NCI-H2196 treated with DMSO at 0.1 percent for 48 hours (cell line): Measurements from ENCODE around the gene ULK3.
A peak's percentile ranks its signal among the peaks of the same experiment; 100 is the strongest.

ENCODE experiments used
- DNase-seq: peaks from one replicate; lab custom pipeline; 2025; ENCODE audit not compliant: unreplicated experiment; lab: John Stamatoyannopoulos, UW

ULK3 gene

DNA sequence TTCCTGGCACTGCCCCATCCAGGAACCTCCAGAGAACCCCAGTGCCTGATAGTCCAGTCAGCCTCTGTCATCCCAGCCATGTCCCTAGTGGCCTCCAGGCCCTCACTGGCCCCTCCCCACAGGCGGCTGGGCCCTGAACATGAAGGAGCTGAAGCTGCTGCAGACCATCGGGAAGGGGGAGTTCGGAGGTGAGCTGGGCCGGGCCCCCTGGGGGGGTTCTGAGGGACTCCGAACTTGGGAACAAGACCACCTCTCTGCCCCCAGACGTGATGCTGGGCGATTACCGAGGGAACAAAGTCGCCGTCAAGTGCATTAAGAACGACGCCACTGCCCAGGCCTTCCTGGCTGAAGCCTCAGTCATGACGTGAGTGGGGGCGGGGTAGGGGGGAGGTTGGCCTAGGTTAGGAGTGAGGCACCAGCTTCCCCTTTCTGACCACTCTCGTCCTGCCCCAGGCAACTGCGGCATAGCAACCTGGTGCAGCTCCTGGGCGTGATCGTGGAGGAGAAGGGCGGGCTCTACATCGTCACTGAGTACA, 42.3 kb downstream of the ULK3 start:
- DNase-seq = no peak

DNA sequence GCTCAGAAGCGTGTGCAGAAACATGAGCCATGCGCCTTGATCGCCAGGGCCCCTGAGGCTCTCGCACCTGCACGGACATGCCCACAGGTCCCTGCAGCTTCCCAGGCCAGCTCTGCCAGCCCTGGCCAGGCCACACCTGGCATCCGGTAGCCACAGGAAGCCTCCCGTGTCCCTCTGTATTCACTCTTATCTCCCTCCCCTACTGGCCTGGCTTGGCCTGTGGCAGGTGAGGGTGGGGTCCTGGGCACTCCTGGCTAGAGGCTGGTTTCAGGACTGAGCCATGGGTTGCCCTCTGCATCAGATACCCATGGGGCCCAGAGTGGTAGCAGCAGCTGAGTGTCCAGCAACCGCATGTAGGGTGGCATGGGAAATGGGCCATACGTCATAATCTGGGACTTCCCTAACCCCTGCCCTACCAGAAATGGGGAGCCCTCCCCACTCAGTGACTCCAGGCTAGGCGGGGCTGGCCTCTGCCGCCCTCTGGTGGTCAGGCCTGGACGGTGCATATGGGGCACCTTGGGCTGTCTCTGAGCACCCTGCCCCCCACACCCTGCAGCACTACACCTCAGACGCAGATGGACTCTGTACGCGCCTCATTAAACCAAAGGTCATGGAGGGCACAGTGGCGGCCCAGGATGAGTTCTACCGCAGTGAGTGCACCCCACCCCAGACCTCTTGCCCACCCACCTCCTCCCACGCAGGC, 42.9 kb downstream of the ULK3 start:
- DNase-seq = peak; percentile 62

DNA sequence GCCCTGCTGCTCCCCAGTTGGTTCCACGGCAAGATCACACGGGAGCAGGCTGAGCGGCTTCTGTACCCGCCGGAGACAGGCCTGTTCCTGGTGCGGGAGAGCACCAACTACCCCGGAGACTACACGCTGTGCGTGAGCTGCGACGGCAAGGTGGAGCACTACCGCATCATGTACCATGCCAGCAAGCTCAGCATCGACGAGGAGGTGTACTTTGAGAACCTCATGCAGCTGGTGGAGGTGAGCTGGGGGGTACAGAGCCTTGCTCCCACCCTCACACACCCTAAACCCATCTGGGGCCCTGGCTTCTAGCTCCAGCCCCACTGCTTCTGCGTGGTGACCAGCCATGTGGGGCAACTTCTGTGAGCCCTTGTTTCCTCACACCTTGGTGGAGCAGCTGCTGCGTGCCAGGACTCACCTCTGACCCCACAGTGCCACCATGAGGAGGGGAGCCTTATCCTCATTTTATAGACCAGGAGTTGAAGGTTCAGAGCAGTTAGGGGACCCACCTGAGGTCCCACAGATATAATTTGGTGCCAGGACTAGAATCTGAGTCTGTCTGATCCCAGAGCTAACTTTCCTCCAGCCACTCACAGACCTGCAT, 43.6 kb downstream of the ULK3 start:
- no peak for DNase-seq

DNA sequence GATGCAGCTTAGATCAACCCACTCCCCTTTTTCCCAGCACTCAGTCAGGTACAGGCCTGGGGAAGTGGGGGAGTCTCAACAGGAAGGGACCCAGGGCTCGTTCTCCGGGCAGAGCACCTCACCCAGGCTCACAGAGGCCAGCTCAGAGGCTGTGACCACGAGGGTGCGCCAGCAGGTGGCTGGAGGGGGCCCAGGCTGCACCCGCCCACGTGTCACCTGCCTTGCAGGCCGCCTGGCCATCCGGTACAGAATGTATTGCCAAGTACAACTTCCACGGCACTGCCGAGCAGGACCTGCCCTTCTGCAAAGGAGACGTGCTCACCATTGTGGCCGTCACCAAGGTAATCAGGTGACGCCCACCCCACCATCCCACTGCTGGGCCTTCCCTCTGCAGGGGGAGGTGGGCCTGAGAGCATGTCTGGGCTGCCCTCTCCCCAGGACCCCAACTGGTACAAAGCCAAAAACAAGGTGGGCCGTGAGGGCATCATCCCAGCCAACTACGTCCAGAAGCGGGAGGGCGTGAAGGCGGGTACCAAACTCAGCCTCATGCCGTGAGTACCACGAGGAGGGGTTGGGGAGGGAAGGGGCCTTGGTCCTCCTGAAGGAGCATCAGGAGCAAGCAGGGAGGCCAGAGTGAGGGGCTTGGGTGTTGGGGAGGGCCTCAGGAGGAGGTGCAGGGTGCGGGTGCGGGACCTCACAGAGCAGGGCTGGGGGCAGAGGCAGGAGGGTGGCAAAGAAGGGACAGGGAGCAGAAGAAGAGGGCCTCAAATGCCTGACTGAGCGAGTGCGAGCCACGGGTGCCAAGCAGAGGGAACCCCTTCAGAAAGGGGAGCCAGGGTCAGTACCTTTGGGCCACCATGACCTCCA, 44.3 kb downstream of the ULK3 start:
- DNase-seq = no peak

DNA sequence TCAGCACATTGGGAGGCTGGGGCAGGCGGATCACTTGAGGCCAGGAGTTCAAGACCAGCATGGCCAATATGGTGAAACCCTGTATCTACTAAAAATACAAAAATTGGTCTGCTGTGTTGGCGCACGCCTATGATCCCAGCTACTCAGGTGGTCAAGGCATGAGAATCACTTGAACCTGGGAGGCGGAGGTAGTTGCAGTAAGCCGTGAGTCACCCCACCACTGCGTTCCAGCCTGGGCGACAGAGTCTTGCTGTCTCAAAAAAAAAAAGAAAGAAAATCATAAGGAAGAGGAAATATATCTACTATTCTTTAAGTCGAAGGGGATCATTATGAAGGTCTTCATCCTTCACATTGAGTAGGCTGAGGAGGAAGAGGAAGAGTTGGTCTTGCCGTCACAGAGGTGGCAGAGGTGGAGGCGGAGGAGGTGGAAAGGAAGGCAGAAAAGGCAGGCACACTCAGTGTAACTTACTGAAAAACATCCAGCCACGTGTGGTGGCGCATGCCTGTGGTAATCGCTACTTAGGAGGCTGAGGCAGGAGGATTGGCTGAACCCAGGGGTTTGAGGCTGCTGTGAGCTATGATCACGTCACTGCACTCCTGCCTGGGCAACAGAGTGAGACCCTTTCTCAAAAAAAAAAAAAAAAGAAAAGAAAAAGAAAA, 46.9 kb downstream of the ULK3 start:
- no peak for DNase-seq

DNA sequence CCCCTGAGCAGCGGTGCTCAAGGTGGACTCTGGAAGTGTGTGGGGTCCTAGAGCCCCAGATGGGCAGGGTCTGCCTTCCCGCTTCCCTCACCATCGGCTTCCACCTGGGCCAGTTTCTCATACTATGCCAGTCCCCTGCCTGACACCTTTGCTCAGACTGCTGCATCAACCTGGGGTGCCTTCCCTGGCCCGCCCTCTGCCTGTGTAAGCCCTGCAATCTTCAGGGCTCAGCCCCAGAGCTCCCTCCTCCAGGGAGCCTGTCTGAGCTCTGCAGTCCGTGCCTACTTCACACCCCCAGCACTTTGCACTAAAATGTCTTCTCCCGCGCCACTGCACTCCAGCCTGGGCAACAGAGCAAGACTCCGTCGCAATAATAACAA, 48.0 kb downstream of the ULK3 start:
- no peak for DNase-seq

DNA sequence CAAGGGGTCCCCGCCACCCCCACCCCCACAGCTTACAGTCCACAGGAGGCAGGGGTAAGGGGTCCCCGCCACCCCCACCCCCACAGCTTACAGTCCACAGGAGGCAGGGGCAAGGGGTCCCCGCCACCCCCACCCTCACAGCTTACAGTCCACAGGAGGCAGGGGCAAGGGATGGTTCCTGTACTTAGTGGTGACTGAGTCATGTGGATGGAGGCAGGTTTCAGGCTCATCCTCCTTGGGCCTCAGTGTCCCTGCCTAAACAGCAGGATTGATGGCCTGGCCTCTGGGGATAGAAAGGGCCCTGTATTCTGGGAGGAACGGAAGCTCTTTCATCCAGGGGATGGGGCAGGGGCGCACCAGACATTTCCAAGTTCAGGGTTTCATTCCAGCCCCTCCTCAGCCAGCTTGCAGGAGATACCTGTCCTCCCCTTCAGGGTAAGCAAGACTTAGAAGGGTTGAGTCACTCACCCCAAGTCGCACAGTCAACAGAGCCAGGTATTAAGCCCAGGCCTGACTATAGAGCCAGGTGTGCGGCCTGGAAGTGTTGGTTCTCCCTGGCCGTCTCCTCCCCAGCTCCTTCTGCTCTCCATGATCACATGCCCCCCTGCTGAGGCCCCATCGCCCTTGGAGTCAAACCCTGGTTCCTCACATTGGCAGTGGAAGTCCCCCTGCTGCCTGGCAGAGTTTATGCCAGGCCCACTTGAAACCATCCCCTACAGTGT, 48.5 kb downstream of the ULK3 start:
- DNase-seq = no peak

DNA sequence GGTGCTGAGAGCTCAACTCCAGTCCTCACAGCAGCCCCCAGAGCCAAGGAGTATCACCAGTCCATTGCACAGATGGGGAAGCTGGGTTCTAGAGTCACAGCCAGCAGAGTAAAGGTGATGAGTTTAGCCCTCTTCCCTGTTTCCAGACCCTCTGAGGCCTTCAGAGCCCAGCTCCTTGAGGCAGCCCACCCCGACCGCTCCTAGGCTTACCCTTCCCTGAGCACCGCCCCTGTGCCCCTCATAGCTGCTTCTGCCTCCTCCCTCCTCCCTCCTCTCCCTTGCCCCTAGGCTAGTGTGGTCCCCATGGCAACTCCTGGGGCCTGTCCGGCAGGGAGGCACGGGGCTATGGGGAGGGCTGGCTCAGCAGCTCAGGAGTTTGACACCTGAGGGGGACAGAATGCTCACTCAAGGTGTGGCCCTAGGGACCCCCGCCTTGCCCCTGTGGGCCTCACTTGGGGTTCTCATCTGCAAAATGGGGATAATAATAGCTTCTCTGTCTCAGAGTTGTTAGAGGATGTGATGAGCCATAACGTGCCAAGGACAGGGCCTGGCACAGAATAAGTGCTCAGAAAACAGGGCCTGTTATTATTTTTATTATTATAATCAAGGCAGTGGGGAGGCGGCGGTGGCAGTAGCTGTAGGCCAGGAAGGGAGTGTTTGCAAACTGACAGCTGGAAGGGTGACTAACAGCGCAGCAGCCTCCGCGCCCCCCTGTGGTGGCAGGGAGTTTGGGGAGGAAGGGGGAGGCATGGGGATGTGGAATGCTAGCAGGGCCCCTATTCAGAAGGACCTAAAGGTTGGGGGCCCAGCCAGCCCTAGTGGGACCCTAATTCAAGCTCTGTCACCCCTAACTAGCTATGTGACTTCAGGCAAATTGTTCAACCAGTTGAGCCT, 49.6 kb downstream of the ULK3 start:
- no peak for DNase-seq

DNA sequence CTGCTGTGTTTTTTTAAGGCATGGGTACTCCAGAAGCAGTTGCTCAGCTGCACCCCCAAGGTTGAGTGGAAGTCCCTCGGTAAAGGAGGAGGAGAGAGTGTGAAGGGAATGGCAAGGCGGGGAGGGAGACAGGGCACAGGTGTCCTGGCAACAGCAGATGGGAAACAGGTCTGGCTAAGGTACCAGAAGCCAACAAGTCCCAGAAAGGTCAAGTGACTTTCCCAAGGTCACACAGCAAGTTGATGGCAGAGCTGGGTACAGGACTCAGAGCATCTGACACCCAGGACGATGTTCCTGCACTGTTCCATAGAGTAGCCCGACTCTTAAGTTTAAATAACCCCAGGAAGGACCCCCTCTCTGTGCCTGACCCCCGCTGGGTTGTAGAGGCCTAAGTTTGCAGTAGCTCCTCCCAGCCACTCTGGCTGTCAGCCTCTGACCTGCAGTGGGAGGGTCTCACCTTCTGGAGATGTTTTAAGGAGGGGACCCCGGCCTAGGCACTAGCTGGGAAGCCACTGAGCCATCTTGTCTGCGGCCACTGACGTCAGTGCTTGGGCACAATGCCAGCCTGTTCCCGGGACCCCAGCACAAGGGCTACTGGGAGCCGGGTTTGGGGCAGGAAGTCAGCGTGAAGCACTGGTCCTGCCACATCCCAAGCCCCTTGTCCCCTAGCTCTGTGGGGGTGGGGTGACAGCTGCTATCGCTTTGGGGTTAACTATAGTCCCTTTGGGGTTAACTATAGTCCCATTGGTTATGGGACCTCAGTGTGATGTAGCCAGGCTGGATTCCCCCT, 50.5 kb downstream of the ULK3 start:
- no peak for DNase-seq

DNA sequence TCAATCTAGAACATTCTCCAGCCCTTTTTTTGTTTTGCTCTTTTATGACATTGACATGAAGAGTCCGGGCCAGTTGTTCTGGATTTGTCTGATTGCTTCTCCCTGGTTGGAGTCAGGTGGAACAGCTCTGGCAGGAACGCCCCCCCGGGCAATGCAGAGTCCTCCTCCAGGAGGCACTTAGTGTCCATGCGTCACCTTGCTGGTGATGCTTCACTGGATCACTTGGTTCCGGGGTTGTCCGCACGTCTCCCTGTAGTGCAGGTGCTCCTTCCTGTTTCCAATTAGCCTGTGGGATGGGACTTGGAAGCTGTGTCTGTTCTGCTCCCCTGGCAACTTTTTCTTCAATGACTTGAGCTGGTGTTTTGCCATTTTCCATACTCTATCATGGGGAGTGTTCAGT, 51.3 kb downstream of the ULK3 start:
- no peak for DNase-seq

DNA sequence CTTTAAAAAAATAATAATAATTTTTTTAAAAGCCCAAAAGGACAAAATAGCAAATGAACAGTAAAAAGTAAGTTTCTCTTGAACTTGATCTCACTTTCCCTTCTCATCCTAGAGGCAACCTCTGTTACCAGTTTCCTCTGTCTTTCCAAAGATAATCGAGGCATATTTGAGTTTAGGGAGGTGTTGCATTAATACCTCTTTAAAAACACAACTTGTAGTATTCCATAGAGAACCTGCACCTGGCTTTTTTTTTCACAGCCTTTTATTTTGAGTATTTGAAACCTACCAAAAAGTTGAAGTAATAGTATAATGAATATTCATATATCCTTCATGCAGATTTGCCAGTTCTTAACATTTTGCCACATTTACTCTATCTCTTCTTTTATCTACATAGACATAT, 51.9 kb downstream of the ULK3 start:
- DNase-seq = no peak

DNA sequence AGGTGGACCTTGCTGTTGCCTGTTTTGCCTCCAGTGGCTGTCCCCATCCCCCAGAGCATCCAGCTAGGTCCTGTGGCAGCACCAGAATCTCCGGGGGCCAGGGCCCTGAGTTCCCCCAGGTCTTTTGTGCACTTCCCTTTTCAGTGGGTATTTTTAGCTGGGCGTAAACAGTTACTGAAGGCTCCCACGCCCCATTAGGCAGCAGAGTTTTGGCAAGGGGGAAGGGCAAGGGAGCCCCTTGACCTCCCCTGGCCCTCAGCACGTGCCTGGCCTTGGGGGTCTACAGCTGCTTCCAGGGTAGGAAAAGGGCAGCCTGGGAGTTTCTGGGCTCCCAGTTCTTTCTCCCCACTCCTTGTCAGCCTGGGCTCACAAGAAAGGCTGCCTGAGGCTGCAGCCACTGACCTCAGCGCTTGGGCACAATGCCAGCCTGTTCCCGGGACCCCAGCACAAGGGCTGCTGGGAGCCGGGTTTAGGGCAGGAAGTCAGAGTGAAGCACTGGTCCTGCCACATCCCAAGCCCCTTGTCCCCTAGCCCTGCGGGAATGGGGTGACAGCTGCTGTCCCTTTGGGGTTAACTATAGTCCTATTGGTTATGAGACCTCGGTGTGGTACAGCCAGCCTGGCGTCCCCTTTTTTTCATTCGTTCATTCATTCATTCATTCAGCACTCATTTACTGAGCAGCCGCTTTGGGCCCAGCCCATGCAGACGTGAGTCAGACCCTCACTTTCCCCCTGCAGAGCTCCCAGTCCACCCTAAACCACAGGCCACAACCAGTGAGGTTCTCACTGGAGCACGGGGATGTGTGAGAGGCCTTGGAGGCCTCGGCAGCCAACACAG, 52.7 kb downstream of the ULK3 start:
- no peak for DNase-seq

DNA sequence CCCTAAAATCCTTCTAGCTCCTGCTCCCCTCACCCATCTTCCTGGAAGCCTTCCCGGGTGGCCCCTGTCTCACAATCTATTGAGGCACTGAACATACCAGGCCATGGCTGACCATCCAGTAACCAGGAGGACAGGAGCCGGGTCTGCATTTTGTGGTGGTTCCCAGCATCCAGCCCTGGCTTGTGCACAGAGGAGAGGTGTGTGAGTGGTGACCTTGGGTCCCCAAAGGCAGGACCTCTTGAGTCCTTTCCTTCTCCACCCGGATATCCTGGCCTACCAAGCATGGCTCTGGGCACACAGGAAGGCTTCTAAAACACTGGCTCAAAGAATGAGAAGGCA, 53.2 kb downstream of the ULK3 start:
- DNase-seq = no peak

DNA sequence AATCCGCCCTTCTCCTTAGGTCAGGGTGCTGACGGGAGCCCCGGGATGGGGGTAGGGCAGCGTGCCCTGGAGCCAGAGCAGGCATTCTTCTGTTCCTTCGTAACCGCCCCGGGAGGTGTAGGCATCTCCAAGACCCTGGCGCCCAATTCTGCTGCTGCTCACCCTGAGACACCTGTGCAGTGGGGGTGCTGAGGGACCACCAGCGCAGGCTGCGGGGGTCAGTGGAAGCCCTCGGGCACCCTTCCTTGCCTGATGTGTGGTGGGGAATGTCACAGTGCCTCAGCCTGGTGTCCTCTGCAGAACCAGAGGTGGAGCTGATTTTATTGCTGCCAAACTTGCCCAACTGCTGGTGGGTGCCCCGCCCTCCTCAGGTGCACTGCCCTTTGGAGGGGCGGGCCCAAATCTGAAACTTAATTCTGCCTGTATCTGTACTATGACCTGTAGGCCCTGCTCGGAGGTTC, 53.8 kb downstream of the ULK3 start:
- no peak for DNase-seq

DNA sequence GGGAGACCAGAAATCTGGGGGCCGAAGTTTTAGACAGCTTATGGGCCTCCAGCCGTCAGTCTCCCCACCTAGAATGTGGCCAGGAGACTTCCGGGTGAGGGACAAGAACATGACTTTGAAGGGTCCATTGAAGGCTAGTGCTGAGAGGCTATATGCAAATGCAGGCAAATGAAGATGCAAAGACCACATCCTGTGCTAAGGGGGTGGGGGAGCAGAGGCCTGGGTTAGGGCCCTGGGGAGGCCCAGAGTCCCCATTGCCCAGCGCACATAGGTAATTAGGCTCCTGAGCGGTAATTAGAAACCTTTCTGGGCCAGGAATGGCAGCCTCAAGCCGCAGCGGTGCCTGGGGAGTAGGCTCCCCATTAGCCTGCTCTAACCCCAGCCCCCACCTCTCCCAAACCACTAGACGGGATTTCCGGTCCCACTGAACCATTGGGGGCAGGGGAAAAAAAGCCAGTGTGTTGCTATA, 54.2 kb downstream of the ULK3 start:
- DNase-seq = no peak

DNA sequence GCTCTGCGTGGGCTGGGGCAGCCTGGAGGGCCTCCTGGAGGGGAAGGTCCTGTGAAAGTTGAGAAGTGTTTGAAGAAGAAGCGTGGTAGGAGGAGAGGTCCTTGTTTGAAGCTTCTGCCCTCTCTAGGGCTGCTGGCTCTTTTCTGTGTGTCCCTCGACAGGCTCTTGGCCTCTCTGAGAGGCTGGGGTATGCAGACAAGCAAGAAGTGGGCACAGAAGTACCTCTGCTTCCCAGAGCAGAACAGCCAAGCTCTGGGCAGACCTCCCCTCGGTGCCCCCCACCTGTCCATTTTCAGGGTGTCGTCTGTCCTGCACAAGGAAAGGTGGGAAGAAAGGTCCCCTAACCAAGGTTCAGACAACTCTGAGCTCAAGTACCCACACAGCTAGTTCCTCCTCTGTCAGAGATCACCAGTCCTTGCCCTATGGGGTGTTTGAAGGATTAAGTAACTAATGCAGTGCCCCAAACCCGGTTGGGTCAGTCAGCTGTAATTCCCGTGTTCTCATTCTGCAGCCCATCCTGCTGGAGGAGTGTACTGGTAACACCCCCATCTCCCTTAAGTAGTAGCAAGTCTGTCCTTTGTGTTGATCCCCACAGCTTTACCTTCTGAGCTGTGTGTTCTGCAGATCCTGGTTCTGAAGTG, 54.8 kb downstream of the ULK3 start:
- DNase-seq = no peak

DNA sequence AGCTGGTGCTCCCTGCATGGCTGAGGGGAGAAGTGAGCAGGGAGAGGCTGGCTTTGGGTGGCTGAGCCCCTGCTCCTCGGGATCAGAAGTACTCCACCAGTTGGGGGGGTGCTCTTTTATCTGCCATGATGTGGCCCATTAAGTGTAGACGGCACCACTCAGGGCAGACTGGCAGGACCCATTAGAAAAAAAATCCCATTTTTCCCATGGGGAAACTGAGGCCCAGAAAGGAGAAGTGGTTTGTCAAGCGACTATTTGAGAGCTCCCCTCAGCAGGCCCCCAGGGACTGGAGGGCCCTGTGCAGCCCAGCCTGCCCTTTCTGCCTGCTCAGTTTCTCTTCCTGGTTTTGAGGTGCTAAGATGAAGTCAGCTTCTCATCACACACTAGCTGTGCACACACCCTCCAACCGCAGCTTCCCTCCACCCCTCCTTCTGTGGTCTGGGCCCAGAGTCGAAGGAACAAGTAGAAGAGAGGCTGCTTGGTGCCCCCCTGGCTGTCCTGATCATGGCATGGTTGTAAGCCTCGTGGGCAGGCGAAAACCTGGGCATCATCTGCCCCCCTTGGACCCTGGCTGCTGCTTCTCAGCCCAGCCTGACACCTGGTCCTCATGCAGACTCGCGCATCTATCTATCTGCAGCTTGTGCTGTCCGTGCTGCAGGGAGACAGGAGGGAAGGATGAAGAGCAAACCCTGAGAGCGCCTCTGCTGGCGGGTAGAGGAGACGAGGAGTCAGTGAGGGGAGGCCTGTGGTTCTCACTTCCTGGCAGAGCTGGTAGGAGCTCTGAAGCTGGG, 55.5 kb downstream of the ULK3 start:
- DNase-seq = no peak
